GM18867 (cell line): ENCODE results near the gene CCDC33.
A peak's percentile ranks its signal among the peaks of the same experiment; 100 is the strongest.

Experiments used
- ATAC-seq: cut with Tn5 transposase; IDR thresholded peaks from one replicate; pipeline ENCODE4 v1.9.1; 2021; ENCODE audit warnings: mild to moderate bottlenecking, moderate library complexity; ENCODE audit not compliant: unreplicated experiment

The CCDC33 gene

DNA sequence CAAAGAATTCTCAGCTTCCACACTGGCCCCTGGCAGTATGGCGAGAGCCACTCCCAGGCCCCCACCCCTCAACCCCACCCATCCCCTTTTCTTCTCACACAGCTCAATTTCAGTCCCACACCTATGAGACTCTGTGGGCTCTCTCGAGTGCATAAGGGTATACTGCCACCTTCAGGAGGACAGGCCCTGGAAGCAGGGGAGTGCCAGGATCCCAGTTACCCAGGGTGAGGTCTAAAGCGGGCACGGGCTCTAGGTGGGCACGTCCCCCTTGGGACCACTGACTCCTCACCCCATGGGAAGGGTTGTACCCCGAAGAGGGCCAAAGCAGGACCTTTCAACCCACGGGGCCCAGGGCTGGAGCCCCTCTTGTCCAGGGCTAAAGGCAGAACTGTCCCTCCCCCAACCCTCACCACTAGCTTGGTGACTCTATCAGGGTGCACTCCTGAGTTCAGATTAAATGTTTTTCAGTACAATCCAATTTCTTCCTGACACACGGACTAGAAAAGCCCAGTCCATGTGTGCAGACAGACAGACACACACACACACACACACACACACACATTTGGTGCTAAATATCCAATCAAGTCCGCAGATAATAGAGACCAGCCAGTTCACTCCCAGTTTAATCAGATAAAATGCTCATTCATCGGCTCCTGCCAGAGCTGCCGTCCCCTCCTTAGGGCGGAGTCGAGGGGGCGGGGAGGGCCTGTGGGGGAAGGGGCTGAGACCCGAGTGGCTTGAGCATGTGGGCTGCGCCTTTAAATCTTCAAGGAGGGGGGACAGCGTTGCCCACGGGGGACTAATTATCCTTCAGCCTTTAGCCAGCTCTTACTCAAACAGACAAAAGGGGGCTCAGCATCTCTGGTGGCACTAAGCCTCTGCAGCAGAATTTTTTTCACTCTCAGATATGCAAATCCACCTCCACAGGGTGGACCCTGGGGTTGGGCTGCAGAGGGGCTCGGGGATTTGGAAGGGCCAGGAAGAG is 72.0 kb downstream of the CCDC33 start:
- ATAC-seq: no peak

DNA sequence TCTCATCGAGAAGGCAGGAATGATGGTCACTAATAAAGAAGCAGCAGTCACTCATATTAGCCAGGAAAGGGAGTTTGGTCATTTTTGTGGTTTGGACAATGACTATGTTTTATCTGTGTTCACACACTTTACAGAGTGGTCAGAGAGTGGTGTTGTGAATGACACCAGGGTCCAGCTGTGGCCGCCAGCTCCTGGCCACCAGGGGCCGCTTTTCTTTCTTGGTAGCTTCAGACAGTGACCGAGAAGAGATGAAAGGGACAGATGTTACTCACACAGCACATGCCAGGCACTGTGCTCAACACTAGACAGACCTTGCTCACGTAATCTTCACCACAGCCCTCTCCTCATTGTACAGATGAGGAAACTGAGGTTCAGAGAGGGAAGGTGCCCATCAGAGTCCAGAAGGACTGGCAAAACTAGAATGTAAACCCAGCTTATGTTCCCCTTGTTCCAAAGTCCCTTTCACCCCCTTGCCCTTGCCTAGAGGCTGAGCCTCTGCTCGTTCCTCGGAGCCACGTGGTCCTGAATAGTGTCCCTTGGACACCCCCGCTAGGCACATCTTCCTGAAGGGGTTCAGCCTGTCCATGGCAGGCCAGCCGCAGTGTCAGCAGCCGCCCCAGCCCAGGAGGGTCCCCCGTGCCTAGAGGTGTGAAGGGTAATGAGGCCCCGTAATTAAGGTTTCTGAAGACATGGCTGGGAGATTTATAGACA is 75.8 kb downstream of the CCDC33 start:
- no peak for ATAC-seq

- no peak for ATAC-seq
Measured at GRCh38 chr15:74312445-74313007, 76.4 kb downstream of the CCDC33 start.

- ATAC-seq: no peak
Measured at GRCh38 chr15:74313889-74314288, 77.8 kb downstream of the CCDC33 start.

GRCh38 chr15:74314795-74315438 is 78.8 kb downstream of the CCDC33 start:
- no peak for ATAC-seq

DNA sequence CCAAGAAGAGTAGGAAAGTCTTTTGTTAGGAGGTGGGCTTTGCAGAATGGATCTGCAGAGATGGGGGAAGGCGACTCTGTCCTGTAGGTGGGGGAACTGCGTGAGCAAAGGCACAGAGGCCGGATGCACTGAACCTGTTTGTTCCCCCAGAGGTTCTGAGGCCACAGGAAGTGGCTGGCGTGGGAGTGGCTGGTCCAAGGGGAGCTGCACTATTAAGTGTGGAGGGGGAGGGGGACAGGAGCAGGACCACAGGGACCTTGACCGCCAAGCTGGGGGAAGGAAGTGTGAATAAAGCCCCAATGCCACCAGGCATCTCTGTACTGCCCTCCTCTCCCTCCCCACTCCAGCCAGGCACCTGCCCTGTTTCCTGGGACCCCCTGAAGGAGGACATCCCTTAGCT is 79.5 kb downstream of the CCDC33 start:
- ATAC-seq: no peak

- no peak for ATAC-seq
Measured at GRCh38 chr15:74316141-74316540, 80.0 kb downstream of the CCDC33 start.

DNA sequence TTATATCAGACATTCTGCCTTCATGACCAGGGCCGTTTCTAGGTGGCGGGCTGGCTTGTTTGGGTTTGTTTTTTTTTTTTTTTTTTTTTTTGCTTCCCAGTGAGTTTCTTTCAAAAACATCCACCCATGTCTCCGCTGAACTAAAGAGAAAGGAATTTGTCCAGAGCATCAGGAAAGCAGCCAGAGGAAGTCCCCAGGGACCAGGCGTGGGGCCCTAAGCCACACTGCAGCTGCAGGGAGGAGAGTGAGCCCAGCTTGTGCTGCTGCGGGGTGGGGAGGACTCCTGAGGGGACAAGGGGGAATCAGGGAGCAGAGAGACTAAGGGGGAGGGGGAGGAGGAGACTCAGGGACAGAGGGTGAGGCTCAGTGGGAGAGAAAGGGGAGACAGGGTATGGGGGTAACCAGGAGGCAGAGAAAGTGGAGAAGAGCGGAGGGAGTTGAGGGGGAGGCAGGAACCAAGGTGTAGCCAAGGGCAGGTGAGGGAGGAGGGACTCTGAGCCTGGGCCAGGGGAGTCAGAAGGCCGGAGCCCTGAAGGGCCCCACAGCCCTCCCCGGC is 81.8 kb downstream of the CCDC33 start:
- no peak for ATAC-seq

- no peak for ATAC-seq
Measured at GRCh38 chr15:74318376-74319137, 82.4 kb downstream of the CCDC33 start.

DNA sequence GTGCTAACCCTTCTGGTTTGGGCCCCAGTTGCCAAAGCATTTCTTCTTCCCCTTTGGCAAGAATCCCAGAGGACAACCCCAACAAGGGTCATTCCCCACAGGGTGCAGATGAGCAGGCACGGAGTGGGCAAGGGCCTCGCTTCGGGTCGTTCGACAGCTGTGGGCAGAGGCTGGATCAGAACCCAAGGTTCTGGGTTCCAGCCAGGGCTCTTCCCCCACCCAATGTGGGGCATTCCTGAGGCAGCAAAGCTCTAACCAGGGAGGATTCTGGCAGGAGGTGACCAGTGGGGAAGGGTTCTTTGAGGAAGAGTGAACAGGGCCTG is 83.0 kb downstream of the CCDC33 start:
- ATAC-seq: no peak

DNA sequence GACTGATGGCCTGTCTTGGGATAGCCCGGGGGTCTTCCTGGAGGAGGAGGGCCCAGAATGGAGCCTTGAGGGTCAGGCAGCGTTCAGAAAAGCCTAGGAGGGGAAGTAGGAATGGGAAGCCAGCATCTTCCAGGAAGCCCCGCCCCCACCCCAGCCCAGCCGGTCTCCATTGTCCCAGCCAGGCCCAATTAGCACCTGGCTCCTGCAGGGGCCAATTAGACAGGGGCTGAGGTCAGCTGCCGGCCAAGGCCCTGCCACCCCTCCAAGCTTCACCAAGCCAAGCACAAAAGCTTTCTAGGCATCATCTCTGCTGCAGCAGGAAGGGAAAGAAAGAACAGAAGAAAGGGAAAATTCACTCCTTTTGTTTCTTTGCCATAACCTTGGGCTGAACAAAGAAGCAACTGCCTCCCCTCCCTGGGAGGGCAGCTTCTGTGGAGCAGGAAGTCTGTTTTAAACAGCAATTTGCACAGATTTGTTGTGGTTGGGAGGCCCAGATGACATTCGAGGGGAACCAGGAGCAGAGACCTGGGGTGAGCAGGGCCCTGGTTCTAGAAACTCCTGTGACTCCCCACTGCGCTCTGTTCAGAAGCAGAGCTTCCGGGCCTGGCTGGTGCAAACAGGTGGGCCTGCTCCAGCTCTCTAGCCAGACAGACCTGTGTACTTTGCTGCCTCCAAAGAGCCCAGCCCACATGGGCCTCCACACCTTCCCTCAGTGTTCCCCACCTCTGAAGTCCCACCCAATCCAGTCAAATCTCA is 83.6 kb downstream of the CCDC33 start:
- no peak for ATAC-seq

- ATAC-seq: no peak
Measured at GRCh38 chr15:74320352-74321247, 84.5 kb downstream of the CCDC33 start.

GRCh38 chr15:74322558-74323180 is 86.5 kb downstream of the CCDC33 start:
- ATAC-seq: peak; percentile 47

- no peak for ATAC-seq
Measured at GRCh38 chr15:74324714-74325113, 88.6 kb downstream of the CCDC33 start.

DNA sequence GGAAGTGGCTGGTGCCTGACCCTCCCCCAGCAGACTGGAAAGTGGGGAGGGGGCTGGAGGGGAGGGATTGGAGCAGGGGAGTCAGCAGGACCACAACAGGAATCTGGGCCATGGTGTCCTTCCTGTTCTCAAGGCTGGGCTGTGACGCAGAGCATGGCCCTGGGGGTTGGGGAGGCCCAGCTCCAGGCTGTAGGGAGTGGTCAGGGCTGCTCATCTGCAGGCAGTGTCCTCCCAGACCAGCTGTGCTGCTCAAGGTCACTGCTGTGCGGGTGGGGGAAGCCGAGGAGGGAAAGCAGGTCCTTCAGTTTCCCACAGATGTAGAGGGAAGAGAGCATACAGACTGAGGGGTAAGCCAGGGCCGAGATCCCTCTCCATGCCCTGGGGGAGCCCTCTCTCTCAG is 90.6 kb downstream of the CCDC33 start:
- no peak for ATAC-seq

- no peak for ATAC-seq
Measured at GRCh38 chr15:74327756-74328155, 91.6 kb downstream of the CCDC33 start.

GRCh38 chr15:74328331-74329056 is 92.4 kb downstream of the CCDC33 start:
- ATAC-seq: no peak
